ENCODE data around the gene RAD51D. TPM values are rescaled to one million over a fixed set of nuclear protein-coding genes. Genes with fewer than 3 reads are reported as not detected.
A peak's percentile ranks its signal among the peaks of the same experiment; 100 is the strongest.

RAD51D gene
- total and polyA plus RNA-seq, 11 donors = 2.1 to 9.2 (median 5.0) TPM

GRCh38 chr17:35088881-35089585, 30.6 kb downstream of the RAD51D start:
- H3K4me3 ChIP-seq = peak overlapping the region; percentile 57 to 99 (median 92)

GRCh38 chr17:35088356-35088880, 31.2 kb downstream of the RAD51D start:
- no peaks in the 10 kb centered on the region for H3K27me3 ChIP-seq
- H3K9me3 ChIP-seq = no peaks in the 10 kb centered on the region
- no peak for TF ChIP-seq CTCF (IDR thresholded peaks at IDR 0.05)
- no peak for TF ChIP-seq POLR2A (IDR thresholded peaks at IDR 0.05)
- intact Hi-C loops (cut with DNase I) = loop anchor here in 5 of 10 donors (2.0 to 10.0 kb wide), 6 partner anchors 30 to 106 kb away; partner anchors contain the start of genes LIG3 (in 4 of the 5) and RAD51D (in 1 of the 5)
- peaks cover 0 to 24% (median 10%) of the 10 kb centered on the region in 12 donors for H3K4me1 ChIP-seq
- ATAC-seq = peak; percentile 50 to 78 (median 70)
- no peaks in the 10 kb centered on the region for H3K36me3 ChIP-seq
- H3K27ac ChIP-seq = peak overlapping the region; percentile 70 to 95 (median 84)
- H3K4me3 ChIP-seq = peak overlapping the region; percentile 57 to 99 (median 92)
- peak; percentile 45 to 82 (median 67) for DNase-seq
- 0 to 1% (median 0%) methylated on average over 25 to 26 of the region's 26 CpGs for WGBS, 4 donors

More at GRCh38 chr17:35088881-35089585, 30.6 kb downstream of the RAD51D start:
- peak; percentile 86 to 94 (median 90) for DNase-seq
- peak; percentile 86 to 98 (median 96) for ATAC-seq
- intact Hi-C loops (cut with DNase I) = loop anchor here in 6 of 10 donors (1.0 to 10.0 kb wide), 7 partner anchors 30 to 107 kb away; partner anchors contain the start of genes LIG3 (in 4 of the 6) and RAD51D (in 1 of the 6)
- Histone ChIP-seq H3K36me3 (no peaks in the 10 kb centered on the region), H3K27ac (peak overlapping the region; percentile 70 to 95 (median 84)), H3K27me3 (no peaks in the 10 kb centered on the region), H3K4me1 (peaks cover 0 to 24% (median 10%) of the 10 kb centered on the region in 12 donors), H3K9me3 (no peaks in the 10 kb centered on the region)
- 0 to 2% (median 1%) methylated on average over 10 to 80 of the region's 80 CpGs for whole genome bisulfite sequencing, 4 donors
- TF ChIP-seq POLR2A (IDR thresholded peaks at IDR 0.05) (peak in 1 of 2 donors; percentile 53), CTCF (IDR thresholded peaks at IDR 0.05) (peak; percentile 66 to 96 (median 84))

GRCh38 chr17:35087731-35088355, 31.8 kb downstream of the RAD51D start:
- no peaks in the 10 kb centered on the region for H3K36me3 ChIP-seq
- H3K9me3 ChIP-seq = no peaks in the 10 kb centered on the region
- H3K27ac ChIP-seq = peak overlapping the region in 11 of 12 donors; percentile 70 to 95 (median 84)
- TF ChIP-seq CTCF (IDR thresholded peaks at IDR 0.05) (no peak), POLR2A (IDR thresholded peaks at IDR 0.05) (no peak)
- DNase-seq (no peak), ATAC-seq (peak in 1 of 4 donors; percentile 1)
- peak overlapping the region; percentile 57 to 99 (median 92) for H3K4me3 ChIP-seq
- intact Hi-C loops (cut with DNase I) = loop anchor here in 5 of 10 donors (2.0 to 10.0 kb wide), 6 partner anchors 31 to 106 kb away; partner anchors contain the start of genes LIG3 (in 4 of the 5) and RAD51D (in 1 of the 5)
- H3K27me3 ChIP-seq = no peaks in the 10 kb centered on the region
- H3K4me1 ChIP-seq = peaks cover 0 to 24% (median 10%) of the 10 kb centered on the region in 12 donors
- 33 to 47% (median 42%) methylated on average over 9 of the region's 9 CpGs for WGBS, 4 donors

Data from heart left ventricle (tissue), 16 donors.